Gastroesophageal sphincter (tissue), 3 donors: ENCODE data around the gene FYN.

Experiments
- EP300 ChIP-seq: sonication (generic); formaldehyde crosslinking; IDR thresholded peaks from one replicate; pipeline ENCODE4 v1.6.1; 2017; ENCODE audit warnings: antibody characterized with exemption, mild to moderate bottlenecking
- POLR2A ChIP-seq, 2 donors: fragments of 450-650 bp; IDR thresholded peaks; one replicate each; pipeline ENCODE4 v1.6.1; 2017; ENCODE audit warnings: antibody characterized with exemption in 2 of 2, mild to moderate bottlenecking in 2 of 2, moderate library complexity in 1 of 2
- TF ChIP-seq, protein P1 (sequence below), 4 experiments: fragments of 200-600 bp in 2 of 4; fragments of 450-650 bp in 2 of 4; sonication (generic) in 1 of 4; IDR thresholded peaks; one replicate each; pipeline ENCODE4 v1.5.1; 2017 to 2019; ENCODE audit warnings: antibody characterized with exemption in 4 of 4, mild to moderate bottlenecking in 2 of 4, moderate library complexity in 2 of 4

DNA sequence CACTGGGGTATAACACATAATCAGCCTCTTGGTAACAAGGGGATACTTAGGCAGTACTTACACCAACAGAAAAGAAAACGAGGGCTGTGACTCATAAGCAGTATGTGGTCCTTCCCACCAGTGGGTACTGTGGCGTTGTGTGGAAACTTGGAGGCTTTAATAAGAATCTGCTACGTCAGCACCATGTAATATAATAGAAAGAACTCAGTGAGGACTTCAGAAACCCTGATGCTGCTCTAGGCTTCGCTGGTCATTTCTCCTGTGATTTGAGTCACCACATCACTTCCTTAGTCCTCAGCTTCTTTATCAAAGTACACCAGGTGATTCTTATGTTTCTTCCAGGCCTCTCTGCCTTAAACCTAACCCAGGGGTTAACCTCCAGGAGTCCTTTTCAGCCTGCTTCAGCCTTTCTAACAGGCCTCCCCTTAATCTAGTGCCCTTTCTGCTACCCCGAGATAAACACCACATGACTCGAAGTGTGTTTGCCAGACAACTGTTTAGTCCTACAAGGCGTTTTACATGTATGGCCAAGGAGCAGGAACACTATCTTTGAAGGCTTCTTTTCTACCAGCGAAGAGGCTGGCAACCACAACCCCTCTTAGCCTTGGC, 68.5 kb downstream of the FYN start:
- TF ChIP-seq POLR2A (IDR thresholded peaks at IDR 0.05) (no peak), EP300 (no peak)
- TF ChIP-seq, protein P1, sequence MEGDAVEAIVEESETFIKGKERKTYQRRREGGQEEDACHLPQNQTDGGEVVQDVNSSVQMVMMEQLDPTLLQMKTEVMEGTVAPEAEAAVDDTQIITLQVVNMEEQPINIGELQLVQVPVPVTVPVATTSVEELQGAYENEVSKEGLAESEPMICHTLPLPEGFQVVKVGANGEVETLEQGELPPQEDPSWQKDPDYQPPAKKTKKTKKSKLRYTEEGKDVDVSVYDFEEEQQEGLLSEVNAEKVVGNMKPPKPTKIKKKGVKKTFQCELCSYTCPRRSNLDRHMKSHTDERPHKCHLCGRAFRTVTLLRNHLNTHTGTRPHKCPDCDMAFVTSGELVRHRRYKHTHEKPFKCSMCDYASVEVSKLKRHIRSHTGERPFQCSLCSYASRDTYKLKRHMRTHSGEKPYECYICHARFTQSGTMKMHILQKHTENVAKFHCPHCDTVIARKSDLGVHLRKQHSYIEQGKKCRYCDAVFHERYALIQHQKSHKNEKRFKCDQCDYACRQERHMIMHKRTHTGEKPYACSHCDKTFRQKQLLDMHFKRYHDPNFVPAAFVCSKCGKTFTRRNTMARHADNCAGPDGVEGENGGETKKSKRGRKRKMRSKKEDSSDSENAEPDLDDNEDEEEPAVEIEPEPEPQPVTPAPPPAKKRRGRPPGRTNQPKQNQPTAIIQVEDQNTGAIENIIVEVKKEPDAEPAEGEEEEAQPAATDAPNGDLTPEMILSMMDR (IDR thresholded peaks at IDR 0.05), result no peak
